MM.1S (cell line): ENCODE data around the gene PTPN18.

Source experiments
- EZH2 ChIP-seq: fragments of 300-600 bp; sonication (generic); optimal IDR thresholded peaks from 2 replicates; pipeline ENCODE3; 2017; ENCODE audit warnings: low read depth, mild to moderate bottlenecking, antibody characterized with exemption, low read length, mixed read lengths
- TF ChIP-seq, protein P1 (sequence below): fragments of 300-600 bp; sonication (generic); IDR thresholded peaks from 2 replicates; pipeline ENCODE4 v1.5.1; 2016; ENCODE audit warnings: antibody characterized with exemption, low read length, mixed read lengths

DNA sequence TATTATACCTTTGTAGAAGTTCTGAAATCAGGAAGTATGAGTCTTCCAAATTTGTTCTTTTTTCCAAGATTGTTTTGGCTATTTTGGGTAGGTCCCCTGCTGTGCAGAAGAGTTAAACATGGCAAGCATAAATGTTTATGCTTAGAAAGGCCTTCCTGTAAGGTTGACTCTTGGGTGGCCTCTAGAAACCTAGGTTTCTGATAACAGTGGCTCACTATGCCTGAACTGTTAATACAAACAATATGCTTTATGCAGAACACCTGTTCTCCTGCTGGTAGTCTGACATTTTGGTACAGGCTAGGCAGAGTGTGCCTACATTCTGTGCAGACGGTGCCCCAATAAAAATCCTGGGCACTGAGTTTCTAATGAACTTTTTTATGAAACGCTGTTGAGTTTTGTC is 10.1 kb downstream of the PTPN18 start:
- TF ChIP-seq, protein P1, sequence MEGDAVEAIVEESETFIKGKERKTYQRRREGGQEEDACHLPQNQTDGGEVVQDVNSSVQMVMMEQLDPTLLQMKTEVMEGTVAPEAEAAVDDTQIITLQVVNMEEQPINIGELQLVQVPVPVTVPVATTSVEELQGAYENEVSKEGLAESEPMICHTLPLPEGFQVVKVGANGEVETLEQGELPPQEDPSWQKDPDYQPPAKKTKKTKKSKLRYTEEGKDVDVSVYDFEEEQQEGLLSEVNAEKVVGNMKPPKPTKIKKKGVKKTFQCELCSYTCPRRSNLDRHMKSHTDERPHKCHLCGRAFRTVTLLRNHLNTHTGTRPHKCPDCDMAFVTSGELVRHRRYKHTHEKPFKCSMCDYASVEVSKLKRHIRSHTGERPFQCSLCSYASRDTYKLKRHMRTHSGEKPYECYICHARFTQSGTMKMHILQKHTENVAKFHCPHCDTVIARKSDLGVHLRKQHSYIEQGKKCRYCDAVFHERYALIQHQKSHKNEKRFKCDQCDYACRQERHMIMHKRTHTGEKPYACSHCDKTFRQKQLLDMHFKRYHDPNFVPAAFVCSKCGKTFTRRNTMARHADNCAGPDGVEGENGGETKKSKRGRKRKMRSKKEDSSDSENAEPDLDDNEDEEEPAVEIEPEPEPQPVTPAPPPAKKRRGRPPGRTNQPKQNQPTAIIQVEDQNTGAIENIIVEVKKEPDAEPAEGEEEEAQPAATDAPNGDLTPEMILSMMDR, result no peak
- no peak for TF ChIP-seq EZH2
